Tibial nerve (tissue), 4 donors: ENCODE data around the gene CACNA1E.

Source experiments
- EP300 ChIP-seq, 2 donors: sonication (generic); formaldehyde crosslinking; IDR thresholded peaks; one replicate each; pipeline ENCODE4 v1.6.1; 2017; ENCODE audit warnings: antibody characterized with exemption in 2 of 2, mild to moderate bottlenecking in 1 of 2
- POLR2A ChIP-seq, 2 donors: fragments of 450-650 bp; IDR thresholded peaks; one replicate each; pipeline ENCODE4 v1.6.1; 2017; ENCODE audit warnings: antibody characterized with exemption in 2 of 2, mild to moderate bottlenecking in 2 of 2, moderate library complexity in 2 of 2
- TF ChIP-seq, protein P1 (sequence below), 5 experiments: fragments of 200-600 bp in 3 of 5; fragments of 450-650 bp in 2 of 5; sonication (generic) in 3 of 5; IDR thresholded peaks; one replicate each; pipeline ENCODE4 v1.5.1; 2016 to 2019; ENCODE audit warnings: antibody characterized with exemption in 5 of 5, mild to moderate bottlenecking in 3 of 5, moderate library complexity in 2 of 5

DNA sequence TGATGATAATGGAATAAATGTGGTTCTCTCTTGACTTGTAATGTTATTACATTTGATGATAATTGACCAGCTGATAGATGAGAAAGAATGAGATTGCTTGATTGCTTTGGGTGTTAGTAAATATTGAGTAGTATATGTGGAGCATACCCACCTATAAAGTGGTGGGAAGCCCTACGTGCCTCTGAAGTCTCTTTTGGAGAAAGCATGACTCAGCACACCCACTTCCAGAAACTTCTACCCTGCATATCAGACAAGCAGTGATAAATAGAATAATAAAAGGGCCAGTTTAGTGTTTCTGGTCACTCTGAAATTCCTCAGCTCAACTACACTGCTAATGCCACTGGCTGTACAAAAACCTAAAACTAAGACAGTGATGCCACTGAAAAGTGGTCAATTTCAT lies 289.4 kb downstream of the CACNA1E start:
- no peak for TF ChIP-seq POLR2A (IDR thresholded peaks at IDR 0.05)
- TF ChIP-seq, protein P1, sequence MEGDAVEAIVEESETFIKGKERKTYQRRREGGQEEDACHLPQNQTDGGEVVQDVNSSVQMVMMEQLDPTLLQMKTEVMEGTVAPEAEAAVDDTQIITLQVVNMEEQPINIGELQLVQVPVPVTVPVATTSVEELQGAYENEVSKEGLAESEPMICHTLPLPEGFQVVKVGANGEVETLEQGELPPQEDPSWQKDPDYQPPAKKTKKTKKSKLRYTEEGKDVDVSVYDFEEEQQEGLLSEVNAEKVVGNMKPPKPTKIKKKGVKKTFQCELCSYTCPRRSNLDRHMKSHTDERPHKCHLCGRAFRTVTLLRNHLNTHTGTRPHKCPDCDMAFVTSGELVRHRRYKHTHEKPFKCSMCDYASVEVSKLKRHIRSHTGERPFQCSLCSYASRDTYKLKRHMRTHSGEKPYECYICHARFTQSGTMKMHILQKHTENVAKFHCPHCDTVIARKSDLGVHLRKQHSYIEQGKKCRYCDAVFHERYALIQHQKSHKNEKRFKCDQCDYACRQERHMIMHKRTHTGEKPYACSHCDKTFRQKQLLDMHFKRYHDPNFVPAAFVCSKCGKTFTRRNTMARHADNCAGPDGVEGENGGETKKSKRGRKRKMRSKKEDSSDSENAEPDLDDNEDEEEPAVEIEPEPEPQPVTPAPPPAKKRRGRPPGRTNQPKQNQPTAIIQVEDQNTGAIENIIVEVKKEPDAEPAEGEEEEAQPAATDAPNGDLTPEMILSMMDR (IDR thresholded peaks at IDR 0.05), result no peak
- no peak for TF ChIP-seq EP300 (IDR thresholded peaks at IDR 0.05)
